Neural cell (in vitro differentiated cells): Measurements from ENCODE around the gene RNF19B. TPM values are rescaled to one million over a fixed set of nuclear protein-coding genes. Genes with fewer than 3 reads are reported as not detected.

Source experiments
- H2AFZ ChIP-seq: fragments of 200-600, 300-800 bp; sonication (generic), shearing (Covaris generic); 2 replicates; pipeline ENCODE4 v1.6.0; 2014; ENCODE audit warnings: low read depth, mild to moderate bottlenecking, antibody characterized with exemption, low read length, moderate library complexity
- H3F3A ChIP-seq: fragments of 200-600 bp; shearing (Covaris generic); 2 replicates; pipeline ENCODE4 v1.6.1; 2016; ENCODE audit warnings: mild to moderate bottlenecking, moderate library complexity, mixed read lengths, antibody characterized with exemption, low read length; ENCODE audit not compliant: insufficient read depth, poor library complexity, severe bottlenecking
- H3K27ac ChIP-seq: fragments of 200-600, 300-800 bp; sonication (generic), shearing (Covaris generic); 2 replicates; pipeline ENCODE4 v1.5.1; 2014; ENCODE audit warnings: mild to moderate bottlenecking, low read length, moderate library complexity
- H3K27me3 ChIP-seq: fragments of 300-800, 200-600 bp; sonication (generic), shearing (Covaris generic); 2 replicates; pipeline ENCODE4 v1.6.0; 2014; ENCODE audit warnings: mild to moderate bottlenecking, low read depth, low read length, moderate library complexity; ENCODE audit not compliant: insufficient read depth
- H3K36me3 ChIP-seq: fragments of 300-800, 200-600 bp; sonication (generic), shearing (Covaris generic); 2 replicates; pipeline ENCODE4 v1.5.1; 2014; ENCODE audit warnings: mild to moderate bottlenecking, antibody characterized with exemption, low read length, moderate library complexity; ENCODE audit not compliant: insufficient read depth
- H3K4me2 ChIP-seq: fragments of 300-800, 200-600 bp; sonication (generic), shearing (Covaris generic); 2 replicates; pipeline ENCODE4 v1.6.0; 2014; ENCODE audit warnings: mild to moderate bottlenecking, low read length
- H3K4me3 ChIP-seq: fragments of 300-800, 200-600 bp; sonication (generic), shearing (Covaris generic); 2 replicates; pipeline ENCODE4 v1.5.1; 2014; ENCODE audit warnings: mild to moderate bottlenecking, low read length, moderate library complexity
- H3K79me2 ChIP-seq: fragments of 200-600 bp; shearing (Covaris generic); replicated peaks from 2 replicates; pipeline ENCODE4 v1.6.0; 2014; ENCODE audit warnings: mild to moderate bottlenecking, low read length, moderate library complexity; ENCODE audit not compliant: insufficient read depth
- H3K9ac ChIP-seq: fragments of 300-800, 200-600 bp; sonication (generic), shearing (Covaris generic); 2 replicates; pipeline ENCODE4 v1.6.1; 2016; ENCODE audit warnings: mild to moderate bottlenecking, low read length, mixed read lengths
- H3K9me2 ChIP-seq: fragments of 200-600 bp; shearing (Covaris generic); 2 replicates; pipeline ENCODE4 v1.6.1; 2016; ENCODE audit warnings: mild to moderate bottlenecking, low read length, mixed read lengths; ENCODE audit not compliant: insufficient read depth
- H3K9me3 ChIP-seq: fragments of 200-600, 300-800 bp; sonication (generic), shearing (Covaris generic); 2 replicates; pipeline ENCODE4 v1.6.1; 2016; ENCODE audit warnings: mild to moderate bottlenecking, mixed run types, low read length, moderate library complexity, mixed read lengths
- H4K20me1 ChIP-seq: fragments of 200-600 bp; shearing (Covaris generic); 2 replicates; pipeline ENCODE4 v1.6.1; 2016; ENCODE audit warnings: mild to moderate bottlenecking, mixed run types; ENCODE audit not compliant: insufficient read depth
- CTCF ChIP-seq: fragments of 450-650 bp; IDR thresholded peaks from 2 replicates; pipeline ENCODE4 v1.5.1; 2014; ENCODE audit warnings: antibody characterized with exemption, mild to moderate bottlenecking, moderate library complexity; ENCODE audit not compliant: poor library complexity, severe bottlenecking
- EP300 ChIP-seq: fragments of 450-650 bp; conservative IDR thresholded peaks from 2 replicates; pipeline ENCODE4 v1.6.1; 2014; ENCODE audit warnings: antibody characterized with exemption, mild to moderate bottlenecking, moderate library complexity; ENCODE audit not compliant: poor library complexity, severe bottlenecking
- EZH2 ChIP-seq: fragments of 200-600, 300-800 bp; shearing (Covaris generic), sonication (generic); IDR thresholded peaks from 2 replicates; pipeline ENCODE4 v1.6.1; 2014; ENCODE audit warnings: antibody characterized with exemption, low read length, borderline replicate concordance, mild to moderate bottlenecking; ENCODE audit not compliant: insufficient read depth, poor library complexity, severe bottlenecking
- MXI1 ChIP-seq: fragments of 450-650 bp; conservative IDR thresholded peaks from 2 replicates; pipeline ENCODE4 v1.6.1; 2014; ENCODE audit warnings: antibody characterized with exemption, mild to moderate bottlenecking; ENCODE audit not compliant: poor library complexity, severe bottlenecking
- POLR2AphosphoS5 ChIP-seq: IDR thresholded peaks from 2 replicates; pipeline ENCODE4 v1.6.1; 2012
- RAD21 ChIP-seq: fragments of 450-650 bp; conservative IDR thresholded peaks from 2 replicates; pipeline ENCODE4 v1.6.1; 2014; ENCODE audit warnings: antibody characterized with exemption, mild to moderate bottlenecking, moderate library complexity
- REST ChIP-seq: IDR thresholded peaks from 2 replicates; pipeline ENCODE4 v1.6.1; 2012; ENCODE audit warnings: borderline replicate concordance
- SMC3 ChIP-seq: fragments of 450-650 bp; conservative IDR thresholded peaks from 2 replicates; pipeline ENCODE4 v1.6.1; 2014; ENCODE audit warnings: antibody characterized with exemption, mild to moderate bottlenecking, moderate library complexity; ENCODE audit not compliant: poor library complexity
- TAF1 ChIP-seq: IDR thresholded peaks from 2 replicates; pipeline ENCODE4 v1.6.1; 2012; ENCODE audit warnings: low read depth
- polyA plus RNA-seq: library from polyadenylated mRNA; depleted of rRNA; stranded (reverse); fragments of >200 nt; gene quantifications from 2 replicates; pipeline ENCODE4 v1.2.3, GENCODE V29; 2014

Gene RNF19B
- polyA plus RNA-seq, 1 donor from 2014 or later: 22.1 TPM

GRCh38 chr1:32967888-32968568 is 3.4 kb upstream of the RNF19B start:
- Histone ChIP-seq H3K36me3 (no peaks in the 10 kb centered on the region), H3K79me2 (peaks cover 3% of the 10 kb centered on the region), H3K9ac (no peak overlapping the region), H3K9me3 (no peaks in the 10 kb centered on the region), H3K4me3 (no peak overlapping the region), H3K9me2 (no peaks in the 10 kb centered on the region), H4K20me1 (no peaks in the 10 kb centered on the region), H3F3A (no peaks in the 10 kb centered on the region), H3K27ac (no peak overlapping the region), H3K27me3 (no peaks in the 10 kb centered on the region), H3K4me2 (no peak overlapping the region), H2AFZ (no peak overlapping the region)
- no peak for TF ChIP-seq CTCF
- no peak for TF ChIP-seq POLR2AphosphoS5
- no peak for TF ChIP-seq EP300
- no peak for TF ChIP-seq EZH2
- TF ChIP-seq SMC3: no peak
- TF ChIP-seq TAF1: no peak
- no peak for TF ChIP-seq MXI1
- TF ChIP-seq RAD21: no peak
- no peak for TF ChIP-seq REST

- Histone ChIP-seq H3K4me3 (no peak overlapping the region), H3K9ac (no peak overlapping the region), H3K79me2 (peaks cover 15% of the 10 kb centered on the region), H3K36me3 (no peaks in the 10 kb centered on the region), H3K4me2 (no peak overlapping the region), H3K9me2 (no peaks in the 10 kb centered on the region), H2AFZ (no peak overlapping the region), H3K27me3 (no peaks in the 10 kb centered on the region), H3K27ac (no peak overlapping the region), H3F3A (no peaks in the 10 kb centered on the region), H4K20me1 (no peaks in the 10 kb centered on the region), H3K9me3 (no peaks in the 10 kb centered on the region)
- TF ChIP-seq RAD21: no peak
Measured at GRCh38 chr1:32966900-32967299, 2.3 kb upstream of the RNF19B start.
